Glomerular endothelial cell (primary cell): ENCODE data around the gene CD36. TPM values are rescaled to one million over a fixed set of nuclear protein-coding genes. Genes with fewer than 3 reads are reported as not detected.
"Not testable (repeated sequence)": the region's sequence is repeated elsewhere in the genome, so short reads cannot be mapped to it uniquely, and the experiment has no call there.

Experiments used
- DNase-seq: peaks from one replicate; pipeline ENCODE4 v3.0.0-alpha.2; 2011; ENCODE audit warnings: low read depth, low spot score; ENCODE audit errors: extremely low read depth
- total RNA-seq: library from RNA; depleted of rRNA; stranded (reverse); fragments of >200 nt; gene quantifications from 2 replicates; pipeline ENCODE4 v1.2.3, GENCODE V29; 2015

CD36 gene
- total RNA-seq, 1 donor from 2014 or later = 1.9 TPM

GRCh38 chr7:80649011-80649410 is 10.6 kb downstream of the CD36 start:
- no peak for DNase-seq

DNA sequence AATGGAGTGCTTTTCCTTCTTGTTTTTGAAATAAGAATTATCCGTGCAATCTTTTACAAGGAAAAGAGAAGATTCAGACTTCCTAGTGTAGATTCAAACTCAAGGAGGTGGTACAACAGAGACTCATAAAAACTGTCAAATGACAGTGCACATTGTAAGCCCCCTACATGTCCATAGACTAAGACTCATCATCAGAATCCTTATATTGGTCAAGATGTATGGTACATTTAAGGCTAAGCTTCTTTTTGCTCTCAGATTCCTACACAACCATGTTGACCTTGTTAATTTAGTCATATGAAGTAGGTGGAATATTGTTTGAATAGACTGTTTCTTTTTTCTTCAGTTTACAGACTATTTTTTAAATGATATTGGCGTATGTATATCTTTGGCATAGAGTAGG is 11.6 kb downstream of the CD36 start:
- DNase-seq = no peak

DNA sequence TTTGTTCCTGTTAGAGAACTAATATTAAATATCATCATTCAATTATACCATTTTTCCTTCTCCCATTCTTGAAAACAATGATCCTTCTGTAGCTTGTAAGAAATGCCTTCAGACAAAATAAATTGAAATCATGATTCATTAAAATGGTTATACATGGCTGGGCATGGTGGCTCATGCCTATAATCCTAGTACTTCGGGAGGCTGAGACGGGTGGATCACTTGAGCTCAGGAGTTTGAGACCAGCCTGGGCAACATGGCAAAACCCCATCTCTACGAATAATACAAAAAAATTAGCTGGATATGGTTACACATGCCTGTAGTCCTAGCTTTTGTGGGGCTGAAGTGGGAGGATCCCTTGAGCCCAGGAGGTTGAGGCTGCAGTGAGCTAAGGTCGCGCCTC is 13.0 kb downstream of the CD36 start:
- no peak for DNase-seq

DNA sequence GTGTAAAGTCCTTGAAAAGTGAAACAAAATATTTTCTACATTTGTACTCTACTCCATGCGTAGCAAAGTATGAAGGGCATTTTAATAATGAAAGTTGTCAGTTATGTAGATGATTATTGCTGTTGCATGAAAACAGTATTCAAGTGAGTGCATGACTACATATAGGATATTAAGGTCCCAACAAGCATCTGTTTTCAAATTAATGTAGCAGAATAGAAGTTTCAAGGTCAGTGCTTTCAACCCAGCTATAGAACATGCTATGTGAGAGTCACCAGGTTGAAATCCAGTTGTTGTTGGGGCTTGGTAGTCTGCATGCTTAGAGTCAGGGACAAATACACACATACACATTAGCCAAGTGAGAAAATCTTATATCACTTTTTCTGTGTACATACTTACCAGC is 14.8 kb downstream of the CD36 start:
- no peak for DNase-seq

GRCh38 chr7:80654887-80655340 is 16.5 kb downstream of the CD36 start:
- DNase-seq = no peak

- DNase-seq = no peak
Observed at GRCh38 chr7:80656029-80656428, 17.6 kb downstream of the CD36 start.

DNA sequence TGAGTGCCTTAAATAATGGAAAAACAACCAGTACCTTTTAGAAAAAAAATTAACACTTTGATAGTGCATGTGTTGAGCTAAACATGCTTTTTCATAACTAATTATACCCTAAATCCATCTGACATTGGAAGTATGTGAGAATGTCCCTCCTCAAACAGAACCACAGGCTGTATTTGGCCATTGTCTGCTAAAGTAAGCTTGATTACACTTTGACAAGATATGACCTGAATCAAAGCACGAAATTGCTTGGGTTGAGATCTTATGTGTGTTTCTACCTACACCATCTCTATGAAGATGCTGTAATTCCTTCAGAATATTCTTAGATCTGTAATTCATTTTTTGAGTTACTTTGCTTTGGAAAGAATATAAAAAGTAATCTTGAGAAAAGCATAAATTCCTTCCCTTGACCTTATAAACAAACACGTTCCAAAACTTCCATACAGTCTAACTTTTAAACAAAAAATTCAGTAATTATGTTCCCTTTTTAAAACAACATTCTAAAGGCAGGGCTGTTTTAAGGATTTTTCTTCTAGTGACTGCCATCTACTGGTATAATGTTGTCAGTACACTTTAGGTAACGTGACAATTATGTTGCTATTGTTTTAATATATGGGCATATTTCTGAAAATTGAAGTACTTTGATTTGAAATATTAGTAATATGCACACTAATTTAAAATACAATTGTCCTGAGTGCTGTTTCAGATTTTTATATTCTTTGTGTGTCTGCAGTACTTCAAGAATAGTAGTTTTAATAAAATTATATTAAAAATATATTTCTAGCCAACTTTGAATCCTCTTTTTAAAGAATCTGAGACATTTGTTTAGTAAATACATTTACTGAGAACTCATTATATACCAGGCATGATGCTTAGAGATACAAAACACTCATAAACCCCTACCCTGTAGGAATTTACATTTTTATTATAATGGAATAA is 20.9 kb downstream of the CD36 start:
- DNase-seq = no peak

DNA sequence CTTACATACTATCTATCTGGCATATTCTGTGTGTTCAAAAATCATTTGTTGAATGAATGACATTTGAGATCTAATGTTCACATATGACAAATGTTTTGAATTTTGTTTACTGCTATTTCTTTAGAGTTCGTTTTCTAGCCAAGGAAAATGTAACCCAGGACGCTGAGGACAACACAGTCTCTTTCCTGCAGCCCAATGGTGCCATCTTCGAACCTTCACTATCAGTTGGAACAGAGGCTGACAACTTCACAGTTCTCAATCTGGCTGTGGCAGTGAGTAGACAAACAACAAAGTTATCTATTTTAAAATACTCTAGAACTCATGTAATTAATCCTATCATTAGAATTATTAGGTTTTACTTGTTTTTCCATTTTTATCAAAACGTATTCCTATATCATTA is 22.5 kb downstream of the CD36 start:
- DNase-seq = no peak

DNA sequence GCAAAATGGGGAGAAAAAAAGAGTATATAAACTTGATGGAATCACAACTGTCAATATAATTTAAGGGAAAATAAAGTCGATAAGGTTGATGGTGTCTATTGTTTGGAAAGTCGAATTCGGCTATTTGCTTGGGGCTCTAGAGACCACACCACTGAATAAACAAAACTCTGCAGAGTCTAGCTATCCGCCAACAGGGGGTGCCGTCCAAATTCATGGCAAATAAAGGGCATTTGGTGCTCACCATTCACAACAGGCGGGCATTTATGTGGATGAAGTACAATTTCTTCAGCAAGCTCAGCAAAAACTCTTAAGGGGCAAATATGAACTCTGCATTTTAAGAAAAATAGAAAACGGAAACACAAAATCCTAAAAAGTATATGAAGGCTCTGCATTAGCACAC is 23.3 kb downstream of the CD36 start:
- DNase-seq = no peak

GRCh38 chr7:80662252-80662651 is 23.8 kb downstream of the CD36 start:
- no peak for DNase-seq

DNA sequence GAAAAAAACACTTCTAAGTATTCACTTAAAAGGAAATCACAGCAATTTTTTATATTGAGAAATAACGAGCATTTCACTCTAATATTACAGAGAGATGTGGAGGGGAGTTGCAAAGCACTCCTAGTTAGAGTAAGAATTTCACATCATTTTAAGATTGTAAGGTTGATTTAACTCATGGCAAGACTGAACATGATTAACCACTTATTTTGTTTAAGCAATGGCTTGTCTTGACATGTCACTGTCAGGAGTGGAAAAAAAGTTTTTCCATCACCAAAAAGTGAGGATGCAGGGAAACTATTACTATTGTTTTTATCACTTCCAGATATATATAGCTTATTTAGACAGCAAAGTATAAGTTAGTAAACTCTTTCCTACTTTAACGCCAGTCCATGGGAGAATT is 27.1 kb downstream of the CD36 start:
- DNase-seq = no peak

DNA sequence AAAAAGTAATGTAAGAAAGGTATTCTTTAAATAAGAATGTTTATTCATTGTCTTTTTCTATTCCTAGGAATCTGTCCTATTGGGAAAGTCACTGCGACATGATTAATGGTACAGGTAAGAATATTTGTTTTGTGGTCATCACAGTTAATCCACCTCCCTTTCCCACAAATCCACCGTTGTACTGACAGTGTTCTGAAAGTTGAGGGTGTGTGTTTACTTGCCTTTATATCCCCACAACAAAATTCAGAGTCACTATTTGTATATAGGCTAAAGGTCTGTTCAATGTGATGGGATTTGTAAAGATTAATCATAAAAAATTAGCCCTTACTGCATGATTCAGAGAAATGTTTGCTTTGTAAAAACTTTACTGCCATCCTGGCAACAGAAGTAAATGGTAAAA is 27.9 kb downstream of the CD36 start:
- DNase-seq = no peak

DNA sequence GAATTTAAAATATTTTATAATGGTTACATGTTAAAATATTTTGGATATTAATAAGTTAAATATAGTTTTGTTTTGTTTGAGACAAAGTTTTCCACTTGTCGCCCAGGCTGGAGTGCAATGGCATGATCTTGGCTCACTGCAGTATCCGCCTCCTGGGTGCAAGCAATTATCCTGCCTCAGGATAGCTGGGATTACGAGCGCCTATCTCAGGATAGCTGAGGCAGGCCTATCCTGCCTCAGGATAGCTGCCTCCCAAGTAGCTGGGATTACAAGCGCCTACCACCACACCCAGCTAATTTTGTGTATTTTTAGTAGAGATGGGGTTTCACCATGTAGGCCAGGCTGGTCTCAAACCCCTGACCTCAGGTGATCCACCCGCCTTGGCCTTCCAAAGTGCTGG is 30.9 kb downstream of the CD36 start:
- not testable (repeated sequence) for DNase-seq

GRCh38 chr7:80671744-80672143 is 33.3 kb downstream of the CD36 start:
- no peak for DNase-seq

- no peak for DNase-seq
Observed at GRCh38 chr7:80675090-80675489, 36.6 kb downstream of the CD36 start.

DNA sequence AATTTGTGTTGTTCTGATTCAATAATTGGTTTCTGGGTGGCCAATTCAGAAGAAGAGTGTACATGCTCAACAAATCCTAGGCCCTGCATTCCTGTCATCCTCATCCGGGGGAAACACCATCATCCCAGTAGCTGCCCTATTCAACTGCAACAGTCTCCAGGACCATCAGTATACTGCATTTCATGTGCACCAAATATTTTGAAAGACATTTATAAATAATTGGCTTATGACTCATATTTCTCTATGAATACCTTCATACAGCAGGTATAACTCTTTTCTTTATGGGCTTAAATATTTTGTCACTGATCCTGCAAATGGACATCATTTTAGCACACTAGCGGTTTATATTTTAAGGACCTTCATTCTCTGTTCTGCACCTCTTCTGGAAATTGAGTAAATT is 38.0 kb downstream of the CD36 start:
- DNase-seq = no peak

DNA sequence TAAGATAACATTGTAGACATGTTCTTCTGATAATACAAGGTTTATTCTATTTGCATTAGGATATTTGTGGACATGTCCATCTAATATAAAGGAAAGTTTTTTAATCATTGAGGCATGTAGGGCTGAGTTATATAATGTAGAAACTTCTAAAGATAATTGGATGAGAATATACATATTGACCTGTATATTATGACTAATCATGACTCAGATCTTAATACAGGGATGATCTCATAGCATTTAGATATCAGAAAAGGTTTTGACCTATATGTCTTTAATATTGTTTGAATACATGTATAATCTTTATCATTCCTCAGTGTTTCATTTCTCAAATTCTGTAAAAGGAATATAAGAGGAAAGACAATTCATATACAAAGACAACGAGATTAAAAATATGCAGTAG is 39.2 kb downstream of the CD36 start:
- DNase-seq = no peak

GRCh38 chr7:80678707-80679106 is 40.3 kb downstream of the CD36 start:
- no peak for DNase-seq

GRCh38 chr7:80679921-80680907 is 41.8 kb downstream of the CD36 start:
- DNase-seq = no peak

- DNase-seq = no peak
Observed at GRCh38 chr7:80681272-80681885, 42.9 kb downstream of the CD36 start.

DNA sequence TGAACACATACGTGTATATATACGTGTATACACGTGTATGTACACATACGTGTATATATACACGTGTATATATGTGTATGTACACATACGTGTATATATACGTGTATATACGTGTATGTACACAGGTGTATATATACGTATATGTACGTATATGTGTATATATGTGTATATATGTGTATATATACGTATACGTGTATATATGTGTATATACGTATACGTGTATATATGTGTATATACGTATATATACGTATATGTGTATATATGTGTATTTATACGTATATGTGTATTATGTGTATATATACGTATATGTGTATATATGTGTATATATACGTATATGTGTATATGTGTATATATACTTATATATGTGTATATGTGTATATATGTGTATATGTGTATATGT is 44.3 kb downstream of the CD36 start:
- no peak for DNase-seq
